KMS-11 (cell line): Measurements from ENCODE around the gene NRXN3.

Experiments
- H2AFZ ChIP-seq: fragments of 200-600 bp; sonication (generic); 2 replicates; pipeline ENCODE4 v1.6.1; 2016; ENCODE audit warnings: antibody characterized with exemption, mixed run types, low read depth
- H3K27ac ChIP-seq: fragments of 200-600 bp; sonication (generic); 2 replicates; pipeline ENCODE4 v1.6.1; 2016; ENCODE audit warnings: mild to moderate bottlenecking, mixed run types
- H3K27me3 ChIP-seq: fragments of 200-600 bp; sonication (generic); 2 replicates; pipeline ENCODE4 v1.6.1; 2017; ENCODE audit warnings: mild to moderate bottlenecking, low read depth, mixed run types, moderate library complexity; ENCODE audit not compliant: insufficient read depth
- H3K36me3 ChIP-seq: fragments of 200-600 bp; sonication (generic); 2 replicates; pipeline ENCODE4 v1.6.1; 2017; ENCODE audit warnings: mild to moderate bottlenecking, mixed run types; ENCODE audit not compliant: insufficient read depth
- H3K4me1 ChIP-seq: fragments of 200-600 bp; sonication (generic); 2 replicates; pipeline ENCODE4 v1.6.1; 2016; ENCODE audit warnings: mild to moderate bottlenecking, low read depth, mixed run types; ENCODE audit not compliant: poor library complexity, severe bottlenecking
- H3K4me2 ChIP-seq: fragments of 200-600 bp; sonication (generic); 2 replicates; pipeline ENCODE4 v1.7.0; 2016; ENCODE audit warnings: mild to moderate bottlenecking, mixed run types
- H3K4me3 ChIP-seq: fragments of 200-600 bp; sonication (generic); IDR thresholded peaks from 2 replicates; pipeline ENCODE4 v1.6.1; 2017; ENCODE audit warnings: low read depth, low read length, mixed read lengths; ENCODE audit not compliant: insufficient read depth
- H3K79me2 ChIP-seq: fragments of 200-600 bp; sonication (generic); 2 replicates; pipeline ENCODE4 v1.6.1; 2016; ENCODE audit warnings: low read depth, mixed run types; ENCODE audit not compliant: insufficient read depth
- H3K9ac ChIP-seq: fragments of 200-600 bp; sonication (generic); 2 replicates; pipeline ENCODE4 v1.6.1; 2016; ENCODE audit warnings: mild to moderate bottlenecking, mixed run types
- H4K20me1 ChIP-seq: fragments of 200-600 bp; sonication (generic); 2 replicates; pipeline ENCODE4 v1.6.1; 2016; ENCODE audit warnings: mild to moderate bottlenecking, mixed run types; ENCODE audit not compliant: insufficient read depth
- CTCF ChIP-seq: fragments of 200-600 bp; sonication (generic); conservative IDR thresholded peaks from 2 replicates; pipeline ENCODE4 v1.6.1; 2017; ENCODE audit warnings: low read depth, mild to moderate bottlenecking, antibody characterized with exemption, low read length, moderate library complexity, mixed read lengths

Gene NRXN3

GRCh38 chr14:79325557-79325956 is 1155.4 kb downstream of the NRXN3 start:
- no peak for TF ChIP-seq CTCF
- H3K9ac ChIP-seq, result no peak overlapping the region
- no peaks in the 10 kb centered on the region for H3K79me2 ChIP-seq
- H4K20me1 ChIP-seq, result no peaks in the 10 kb centered on the region
- no peak overlapping the region for H3K4me3 ChIP-seq
- no peak overlapping the region for H3K4me2 ChIP-seq
- no peak overlapping the region for H3K27ac ChIP-seq
- no peak overlapping the region for H2AFZ ChIP-seq
- no peaks in the 10 kb centered on the region for H3K27me3 ChIP-seq
- no peaks in the 10 kb centered on the region for H3K4me1 ChIP-seq
- H3K36me3 ChIP-seq, result no peaks in the 10 kb centered on the region

GRCh38 chr14:79328863-79329262 is 1158.7 kb downstream of the NRXN3 start:
- Histone ChIP-seq H3K27me3 (no peaks in the 10 kb centered on the region), H3K4me3 (no peak overlapping the region), H4K20me1 (no peaks in the 10 kb centered on the region), H3K4me1 (no peaks in the 10 kb centered on the region), H2AFZ (no peak overlapping the region), H3K36me3 (no peaks in the 10 kb centered on the region), H3K27ac (no peak overlapping the region), H3K9ac (no peak overlapping the region), H3K79me2 (no peaks in the 10 kb centered on the region), H3K4me2 (no peak overlapping the region)
- TF ChIP-seq CTCF, result no peak

- Histone ChIP-seq H3K9ac (no peak overlapping the region), H3K4me1 (no peaks in the 10 kb centered on the region), H2AFZ (no peak overlapping the region), H3K79me2 (no peaks in the 10 kb centered on the region), H3K4me2 (no peak overlapping the region), H3K27me3 (no peaks in the 10 kb centered on the region), H3K36me3 (no peaks in the 10 kb centered on the region), H4K20me1 (no peaks in the 10 kb centered on the region), H3K4me3 (no peak overlapping the region), H3K27ac (no peak overlapping the region)
- TF ChIP-seq CTCF, result no peak
These were observed 1161.7 kb downstream of the NRXN3 start for GRCh38 chr14:79331830-79332229.

GRCh38 chr14:79332504-79333197 is 1162.5 kb downstream of the NRXN3 start:
- Histone ChIP-seq H3K9ac (no peak overlapping the region), H2AFZ (no peak overlapping the region), H3K27me3 (no peaks in the 10 kb centered on the region), H3K4me3 (no peak overlapping the region), H3K4me1 (no peaks in the 10 kb centered on the region), H4K20me1 (no peaks in the 10 kb centered on the region), H3K27ac (no peak overlapping the region), H3K4me2 (no peak overlapping the region), H3K36me3 (no peaks in the 10 kb centered on the region), H3K79me2 (no peaks in the 10 kb centered on the region)
- no peak for TF ChIP-seq CTCF
